ENCODE measurements around the gene BACE1-AS.

Gene BACE1-AS

GRCh38 chr11:117273550-117274289, 17.4 kb upstream of the BACE1-AS start:
- no peaks in the 10 kb centered on the region for H3K9me3 ChIP-seq
- no peak overlapping the region for H3K27ac ChIP-seq
- H3K27me3 ChIP-seq: no peaks in the 10 kb centered on the region
- TF ChIP-seq, protein P1, sequence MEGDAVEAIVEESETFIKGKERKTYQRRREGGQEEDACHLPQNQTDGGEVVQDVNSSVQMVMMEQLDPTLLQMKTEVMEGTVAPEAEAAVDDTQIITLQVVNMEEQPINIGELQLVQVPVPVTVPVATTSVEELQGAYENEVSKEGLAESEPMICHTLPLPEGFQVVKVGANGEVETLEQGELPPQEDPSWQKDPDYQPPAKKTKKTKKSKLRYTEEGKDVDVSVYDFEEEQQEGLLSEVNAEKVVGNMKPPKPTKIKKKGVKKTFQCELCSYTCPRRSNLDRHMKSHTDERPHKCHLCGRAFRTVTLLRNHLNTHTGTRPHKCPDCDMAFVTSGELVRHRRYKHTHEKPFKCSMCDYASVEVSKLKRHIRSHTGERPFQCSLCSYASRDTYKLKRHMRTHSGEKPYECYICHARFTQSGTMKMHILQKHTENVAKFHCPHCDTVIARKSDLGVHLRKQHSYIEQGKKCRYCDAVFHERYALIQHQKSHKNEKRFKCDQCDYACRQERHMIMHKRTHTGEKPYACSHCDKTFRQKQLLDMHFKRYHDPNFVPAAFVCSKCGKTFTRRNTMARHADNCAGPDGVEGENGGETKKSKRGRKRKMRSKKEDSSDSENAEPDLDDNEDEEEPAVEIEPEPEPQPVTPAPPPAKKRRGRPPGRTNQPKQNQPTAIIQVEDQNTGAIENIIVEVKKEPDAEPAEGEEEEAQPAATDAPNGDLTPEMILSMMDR (IDR thresholded peaks at IDR 0.05): no peak
- no peak overlapping the region for H3K4me3 ChIP-seq
- peaks cover 0 to 36% (median 7%) of the 10 kb centered on the region in 3 donors for H3K36me3 ChIP-seq
- DNase-seq: no peak
- intact Hi-C loops (cut with DNase I; ENCODE audit: low total_unique reads): no loop called here
- no peaks in the 10 kb centered on the region for H3K4me1 ChIP-seq

- intact Hi-C loops (cut with DNase I; ENCODE audit: low total_unique reads): no loop called here
- no peak for DNase-seq
- Histone ChIP-seq H3K4me3 (no peak overlapping the region), H3K27ac (no peak overlapping the region), H3K9me3 (no peaks in the 10 kb centered on the region), H3K36me3 (peaks cover 30 to 66% (median 38%) of the 10 kb centered on the region in 3 donors), H3K4me1 (no peaks in the 10 kb centered on the region), H3K27me3 (no peaks in the 10 kb centered on the region)
- TF ChIP-seq, protein P1 (IDR thresholded peaks at IDR 0.05): no peak
These were observed 12.8 kb upstream of the BACE1-AS start for GRCh38 chr11:117278347-117278746.

DNA sequence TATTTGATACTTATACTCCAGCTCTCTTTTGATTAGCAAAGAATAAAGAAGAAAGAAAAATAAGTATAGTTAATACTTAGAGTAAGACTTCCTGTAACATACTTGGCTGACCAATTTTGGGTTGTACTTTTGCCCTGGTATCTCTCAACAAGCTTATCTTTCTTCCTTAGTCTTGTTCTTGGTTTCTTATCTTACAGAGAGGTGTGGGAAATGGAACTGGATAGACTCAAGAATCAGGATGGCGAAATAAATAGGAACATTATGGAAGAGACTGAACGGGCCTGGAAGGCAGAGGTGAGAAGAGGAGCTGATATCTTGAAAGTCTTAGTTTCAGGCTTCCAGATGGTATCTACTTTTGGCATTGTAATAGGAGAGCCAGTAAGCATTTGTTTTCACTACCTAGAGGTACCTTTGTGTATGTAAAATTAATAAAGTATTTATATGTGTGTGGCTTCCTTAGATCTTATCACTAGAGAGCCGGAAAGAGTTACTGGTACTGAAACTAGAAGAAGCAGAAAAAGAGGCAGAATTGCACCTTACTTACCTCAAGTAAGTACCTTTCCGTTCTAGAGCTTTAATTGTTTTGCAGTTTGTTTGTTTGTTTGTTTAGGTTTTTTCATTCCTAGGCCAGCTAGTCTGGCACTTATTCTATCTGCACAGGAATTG, 11.3 kb upstream of the BACE1-AS start:
- TF ChIP-seq, protein P1 (IDR thresholded peaks at IDR 0.05): no peak

GRCh38 chr11:117281159-117281558, 10.0 kb upstream of the BACE1-AS start:
- intact Hi-C loops (cut with DNase I; ENCODE audit: low total_unique reads): no loop called here
- Histone ChIP-seq H3K27me3 (no peaks in the 10 kb centered on the region), H3K27ac (no peak overlapping the region), H3K4me3 (no peak overlapping the region), H3K4me1 (no peaks in the 10 kb centered on the region), H3K36me3 (peaks cover 42 to 78% (median 58%) of the 10 kb centered on the region in 3 donors), H3K9me3 (no peaks in the 10 kb centered on the region)
- TF ChIP-seq, protein P1 (IDR thresholded peaks at IDR 0.05): no peak
- DNase-seq: no peak

More for the DNA sequence above, 11.3 kb upstream of the BACE1-AS start:
- Histone ChIP-seq H3K36me3 (peaks cover 38 to 75% (median 45%) of the 10 kb centered on the region in 3 donors), H3K27me3 (no peaks in the 10 kb centered on the region), H3K4me1 (no peaks in the 10 kb centered on the region), H3K27ac (no peak overlapping the region), H3K4me3 (no peak overlapping the region), H3K9me3 (no peaks in the 10 kb centered on the region)
- DNase-seq: no peak
- intact Hi-C loops (cut with DNase I; ENCODE audit: low total_unique reads): no loop called here

DNA sequence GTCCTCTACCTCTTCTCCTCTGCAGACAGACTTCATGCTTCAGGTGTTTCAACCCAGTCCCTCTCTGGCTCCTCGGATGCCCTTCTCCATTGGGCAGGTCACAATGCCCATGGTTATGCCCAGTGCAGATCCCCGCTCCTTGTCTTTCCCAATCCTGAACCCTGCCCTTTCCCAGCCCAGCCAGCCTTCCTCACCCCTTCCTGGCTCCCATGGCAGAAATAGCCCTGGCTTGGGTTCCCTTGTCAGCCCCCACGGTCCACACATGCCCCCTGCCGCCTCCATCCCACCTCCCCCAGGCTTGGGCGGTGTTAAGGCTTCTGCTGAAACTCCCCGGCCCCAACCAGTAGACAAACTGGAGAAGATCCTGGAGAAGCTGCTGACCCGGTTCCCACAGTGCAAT, 9.3 kb upstream of the BACE1-AS start:
- Histone ChIP-seq H3K27ac (no peak overlapping the region), H3K27me3 (no peaks in the 10 kb centered on the region), H3K4me3 (no peak overlapping the region), H3K9me3 (no peaks in the 10 kb centered on the region), H3K36me3 (peaks cover 47 to 79% (median 63%) of the 10 kb centered on the region in 3 donors), H3K4me1 (no peaks in the 10 kb centered on the region)
- intact Hi-C loops (cut with DNase I; ENCODE audit: low total_unique reads): no loop called here
- no peak for DNase-seq
- TF ChIP-seq, protein P1 (IDR thresholded peaks at IDR 0.05): no peak

Data from tibial artery (tissue), 4 donors.